Measurements from ENCODE around the gene GRAP2.

GRAP2 gene

GRCh38 chr22:39947220-39948216 lies 46.6 kb downstream of the GRAP2 start:
- no peak for DNase-seq

- no peak for DNase-seq
Measured at GRCh38 chr22:39949964-39950737, 49.3 kb downstream of the GRAP2 start.

DNA sequence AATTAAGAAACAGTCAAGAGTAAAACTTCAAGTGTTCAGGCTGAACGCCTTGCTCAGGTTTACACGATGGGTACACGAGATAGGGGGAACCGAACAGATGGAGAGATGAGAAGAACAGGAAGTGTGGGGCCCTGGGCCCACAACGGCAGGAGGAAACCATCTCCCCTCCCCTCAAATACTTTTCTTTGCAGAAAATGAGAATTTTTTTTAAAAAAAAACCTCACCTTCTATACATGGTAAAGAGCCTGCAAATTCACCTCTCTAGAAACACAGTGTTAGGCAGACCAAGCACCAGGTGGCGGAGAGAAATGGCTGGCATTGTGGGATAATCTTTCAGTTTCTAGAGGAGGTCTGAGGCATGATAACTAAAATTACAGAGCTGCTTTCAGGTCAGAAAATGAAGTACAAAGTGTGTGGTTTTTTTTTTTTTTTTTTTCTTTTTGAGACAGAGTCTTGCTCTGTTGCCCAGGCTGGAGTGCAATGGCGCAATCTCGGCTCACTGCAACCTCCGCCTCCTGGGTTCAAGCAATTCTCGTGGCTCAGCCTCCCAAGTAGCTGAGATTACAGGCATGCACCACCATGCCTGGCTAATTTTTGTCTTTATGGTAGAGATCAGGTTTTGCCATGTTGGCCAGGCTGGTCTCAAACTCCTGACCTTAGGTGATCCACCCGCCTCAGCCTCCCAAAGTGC lies 50.9 kb downstream of the GRAP2 start:
- peak; percentile 52 for DNase-seq

DNA sequence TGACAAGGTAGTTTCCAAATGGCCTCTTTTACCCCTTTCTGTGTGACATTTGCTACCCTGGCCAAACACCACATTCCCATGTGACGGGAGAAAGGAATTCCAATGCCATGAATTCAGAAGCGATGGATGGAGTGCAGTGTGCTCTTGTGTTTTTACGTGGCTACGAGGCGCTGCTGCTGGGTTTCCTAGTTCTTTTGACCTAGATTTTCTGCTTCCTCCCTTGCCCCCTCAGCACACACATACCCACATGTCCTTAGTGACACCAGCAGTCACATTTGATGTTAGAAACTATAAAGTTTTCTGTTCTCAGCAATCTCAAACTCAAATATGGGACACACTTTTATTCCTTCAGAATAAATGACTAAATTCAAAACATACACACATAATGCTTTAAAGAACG lies 51.5 kb downstream of the GRAP2 start:
- DNase-seq = no peak

DNA sequence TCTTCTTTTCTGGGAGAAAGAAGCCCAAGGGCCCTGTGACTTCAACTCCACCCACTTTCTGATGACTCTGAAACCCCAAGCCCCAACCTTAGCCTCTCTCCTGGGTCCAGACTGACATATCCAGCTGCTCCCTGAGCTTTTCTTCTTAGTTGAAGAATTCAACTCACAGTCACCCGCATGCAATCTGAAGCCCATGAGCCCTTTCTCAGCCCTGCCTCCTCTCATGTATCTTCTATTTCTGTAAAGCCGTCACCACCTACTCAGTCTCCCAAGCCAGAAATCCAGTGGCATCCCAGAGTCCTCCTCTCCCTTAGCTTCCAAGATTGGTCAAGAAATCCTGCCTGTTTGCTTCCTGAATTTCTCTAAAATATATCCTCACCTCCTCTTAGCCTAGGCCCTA lies 52.2 kb downstream of the GRAP2 start:
- no peak for DNase-seq

DNA sequence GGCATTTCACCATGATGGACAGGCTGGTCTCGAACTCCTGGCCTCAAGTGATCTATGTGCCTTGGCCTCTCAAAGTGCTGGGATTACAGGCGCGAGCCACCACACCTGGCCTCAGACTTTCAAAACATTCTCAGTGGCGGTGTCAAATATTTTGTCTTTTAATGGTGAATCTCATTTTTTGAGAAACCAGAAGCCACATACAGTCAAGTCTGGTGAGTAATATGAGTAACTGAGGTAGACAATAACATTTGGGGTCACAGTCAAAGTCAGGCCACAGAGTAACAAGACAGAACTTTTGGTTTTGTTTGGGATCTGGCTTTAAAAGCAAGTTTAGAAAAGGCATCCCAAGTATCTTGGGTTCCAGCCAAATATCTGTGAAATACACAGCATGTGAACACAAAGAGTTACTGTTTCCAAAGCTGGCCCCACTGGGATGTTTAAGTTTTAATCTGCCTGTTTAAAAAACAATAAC lies 53.7 kb downstream of the GRAP2 start:
- no peak for DNase-seq

DNA sequence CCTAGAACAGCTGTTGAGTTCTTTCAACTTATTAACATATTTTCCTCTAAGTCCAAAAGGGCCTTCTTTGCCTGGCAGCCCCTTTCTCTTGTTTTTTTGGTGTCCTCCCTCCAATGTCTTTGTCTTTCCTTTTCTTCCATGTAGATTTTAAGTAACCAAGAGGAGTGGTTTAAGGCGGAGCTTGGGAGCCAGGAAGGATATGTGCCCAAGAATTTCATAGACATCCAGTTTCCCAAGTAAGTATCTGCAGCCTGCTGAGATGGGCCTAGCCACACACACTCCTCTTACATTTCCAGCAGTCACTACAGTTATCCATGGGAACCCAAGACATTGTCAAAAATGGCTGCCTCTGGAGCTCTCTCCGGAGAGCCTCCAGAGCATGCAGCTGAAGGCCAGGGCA lies 54.8 kb downstream of the GRAP2 start:
- DNase-seq = no peak

- DNase-seq = no peak
Measured at GRCh38 chr22:39956932-39957664, 56.2 kb downstream of the GRAP2 start.

DNA sequence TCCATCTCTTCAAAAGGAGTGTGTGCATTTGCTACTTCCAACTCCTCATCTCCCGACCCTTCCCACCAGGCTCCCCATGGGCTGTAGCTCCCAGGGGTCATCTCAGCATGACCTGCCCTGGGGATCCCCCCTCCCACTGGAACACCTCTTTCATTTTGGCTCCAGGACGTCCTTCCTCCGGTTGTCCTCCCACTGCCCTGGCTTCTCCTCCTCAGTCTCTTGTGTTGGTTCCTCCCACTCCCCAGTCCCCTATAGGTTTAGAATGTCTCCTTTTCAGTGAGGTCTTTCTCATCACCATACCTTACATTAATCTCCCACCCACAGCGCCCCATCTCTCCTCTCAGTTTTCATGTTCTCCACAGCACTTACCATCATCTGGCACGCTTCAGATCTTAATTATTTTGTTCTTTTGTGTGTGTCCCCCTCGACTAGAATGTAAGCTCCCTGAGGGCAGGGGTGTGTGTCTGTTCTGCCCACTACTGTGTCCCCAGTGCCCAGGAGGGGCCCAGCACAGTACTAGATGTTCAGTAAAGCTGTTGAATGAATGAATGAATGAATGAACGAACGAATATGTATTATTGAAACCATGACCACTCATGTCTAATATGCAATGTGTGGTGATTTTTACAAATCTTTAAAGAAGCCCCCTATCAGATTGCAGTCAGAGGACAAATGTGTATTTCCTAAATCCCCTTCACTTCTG lies 57.3 kb downstream of the GRAP2 start:
- DNase-seq = no peak

- no peak for DNase-seq
Measured at GRCh38 chr22:39958949-39959639, 58.2 kb downstream of the GRAP2 start.

DNA sequence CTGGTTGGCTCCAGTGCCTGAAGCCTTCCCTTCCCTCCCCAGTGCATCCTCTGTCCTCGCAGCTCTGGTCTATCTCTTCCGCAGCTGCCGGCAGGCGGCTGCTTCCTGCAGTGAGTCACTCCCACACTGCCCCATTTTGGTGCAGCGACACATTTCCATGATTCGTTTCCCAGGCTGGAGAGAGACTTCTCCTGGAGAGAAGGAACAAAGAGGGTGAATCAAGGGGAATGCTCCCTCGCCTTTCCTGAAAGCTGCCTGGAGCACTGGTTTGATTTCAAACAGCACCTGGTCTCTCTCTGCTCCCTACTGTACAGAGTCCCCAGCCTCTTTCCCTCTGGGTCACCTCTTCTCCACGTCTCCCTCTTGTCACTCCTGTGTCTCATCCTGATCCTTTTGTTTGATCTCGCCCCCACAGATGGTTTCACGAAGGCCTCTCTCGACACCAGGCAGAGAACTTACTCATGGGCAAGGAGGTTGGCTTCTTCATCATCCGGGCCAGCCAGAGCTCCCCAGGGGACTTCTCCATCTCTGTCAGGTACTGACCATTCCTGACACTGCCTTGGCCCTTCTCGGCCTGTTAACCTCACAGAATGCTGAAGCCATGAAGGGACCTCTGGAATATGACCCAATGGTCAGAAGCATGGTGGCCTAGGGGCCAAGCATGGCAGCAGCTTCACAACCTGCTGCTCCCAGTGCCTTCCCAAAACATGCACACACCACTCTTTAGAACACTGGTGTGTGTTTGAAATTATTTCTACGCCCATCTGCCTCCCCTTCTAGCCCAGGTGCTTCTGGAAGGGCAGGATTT lies 59.0 kb downstream of the GRAP2 start, which contains the start of gene TMA7B:
TMA7B (plus strand) TSS at position 758 of the 808 bp plus-strand sequence. CDS start 3,978 bp downstream, outside the sequence.
- no peak for DNase-seq

DNA sequence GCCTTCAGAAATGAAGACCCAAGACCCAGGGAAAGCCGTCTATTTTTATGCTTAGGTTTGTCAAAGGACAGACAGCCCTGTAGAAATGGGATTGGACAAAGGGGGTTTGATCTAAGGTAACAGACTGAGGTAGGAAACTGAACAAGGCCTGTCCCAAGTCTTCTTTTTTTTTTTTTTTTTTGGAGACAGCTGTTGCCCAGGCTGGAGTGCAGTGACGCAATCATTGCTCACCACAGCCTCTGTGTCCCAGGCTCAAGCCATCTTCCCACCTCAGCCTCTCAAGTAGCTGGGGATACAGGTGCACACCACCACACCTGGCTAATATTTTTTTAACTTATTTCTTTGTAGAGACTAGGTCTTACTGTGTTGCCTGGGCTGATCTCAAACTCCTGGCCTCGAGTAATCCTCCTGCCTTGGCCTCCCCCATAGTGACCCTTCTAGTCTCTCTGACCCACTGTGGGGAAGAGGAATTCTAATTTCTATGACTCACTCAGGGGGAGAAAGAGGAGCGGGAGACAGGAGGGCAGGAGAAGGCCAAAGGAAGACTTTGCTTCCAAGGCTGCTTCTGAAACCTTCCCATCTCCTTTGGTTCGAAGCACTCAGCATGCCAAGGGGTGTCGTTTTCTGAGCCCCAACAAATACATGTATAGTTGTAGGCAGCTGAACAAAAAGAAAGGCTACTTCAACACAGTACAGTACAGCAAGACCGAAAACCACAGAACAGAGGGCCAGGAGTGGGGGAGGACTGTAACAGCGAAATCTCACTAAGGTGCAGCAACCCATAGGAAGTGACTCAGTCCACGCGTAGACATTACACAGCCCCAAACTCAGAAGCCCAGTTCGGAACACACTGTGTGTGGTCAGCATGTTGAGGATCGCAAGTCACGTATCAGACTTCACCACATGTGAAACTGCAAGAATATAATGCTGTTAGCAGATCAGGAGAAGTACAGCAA lies 60.2 kb downstream of the GRAP2 start:
- DNase-seq = peak; percentile 75

GRCh38 chr22:39962071-39962470 lies 61.2 kb downstream of the GRAP2 start:
- no peak for DNase-seq

GRCh38 chr22:39965748-39966147 lies 64.9 kb downstream of the GRAP2 start:
- DNase-seq = no peak

GRCh38 chr22:39966470-39966869 lies 65.6 kb downstream of the GRAP2 start:
- no peak for DNase-seq

GRCh38 chr22:39967103-39967829 lies 66.4 kb downstream of the GRAP2 start:
- DNase-seq = no peak

GRCh38 chr22:39967996-39968972 lies 67.4 kb downstream of the GRAP2 start:
- DNase-seq = no peak
